Activated T-helper 2 cell treated with anti-CD3 and anti-CD28 coated beads, Interferon-gamma antibody, Interleukin-2, Interleukin-4, amounts not matched to agents 10 μg/mL and 5 μg/mL and 100 μg/mL, durations not matched to agents 14 hours and 24 hours and 36 hours (primary cell): ENCODE data around the gene LGR6. TPM values are rescaled to one million over a fixed set of nuclear protein-coding genes. Genes with fewer than 3 reads are reported as not detected.
"Not testable (repeated sequence)": the region's sequence is repeated elsewhere in the genome, so short reads cannot be mapped to it uniquely, and the experiment has no call there.

Experiments used
- DNase-seq: peaks from one replicate; pipeline ENCODE4 v3.0.0; 2021; ENCODE audit warnings: low spot score
- H3K27ac Mint-ChIP-seq: one replicate; pipeline ENCODE4 v1.8.0; 2021; ENCODE audit warnings: mixed read lengths
- H3K27me3 Mint-ChIP-seq: one replicate; pipeline ENCODE4 v1.8.0; 2021; ENCODE audit warnings: low read depth, mixed read lengths
- H3K36me3 Mint-ChIP-seq: one replicate; pipeline ENCODE4 v1.8.0; 2021; ENCODE audit warnings: low read depth, mixed read lengths
- H3K4me1 Mint-ChIP-seq: one replicate; pipeline ENCODE4 v1.8.0; 2021; ENCODE audit warnings: low read depth, mixed read lengths
- H3K4me3 Mint-ChIP-seq: one replicate; pipeline ENCODE4 v1.8.0; 2021; ENCODE audit warnings: low read depth, mild to moderate bottlenecking, moderate library complexity, mixed read lengths
- H3K9me3 Mint-ChIP-seq: one replicate; pipeline ENCODE4 v1.8.0; 2021; ENCODE audit warnings: mixed read lengths
- intact Hi-C: fragments of 100-400 bp; cut with micrococcal nuclease; formaldehyde crosslinking; loops from one replicate; pipeline ENCODE4 v1.15.1; 2023
- total RNA-seq: library from RNA; stranded (reverse); gene quantifications from 2 replicates; pipeline ENCODE4 v1.2.3, GENCODE V29; 2022

The LGR6 gene
- total RNA-seq, 1 donor from 2014 or later, result not detected

DNA sequence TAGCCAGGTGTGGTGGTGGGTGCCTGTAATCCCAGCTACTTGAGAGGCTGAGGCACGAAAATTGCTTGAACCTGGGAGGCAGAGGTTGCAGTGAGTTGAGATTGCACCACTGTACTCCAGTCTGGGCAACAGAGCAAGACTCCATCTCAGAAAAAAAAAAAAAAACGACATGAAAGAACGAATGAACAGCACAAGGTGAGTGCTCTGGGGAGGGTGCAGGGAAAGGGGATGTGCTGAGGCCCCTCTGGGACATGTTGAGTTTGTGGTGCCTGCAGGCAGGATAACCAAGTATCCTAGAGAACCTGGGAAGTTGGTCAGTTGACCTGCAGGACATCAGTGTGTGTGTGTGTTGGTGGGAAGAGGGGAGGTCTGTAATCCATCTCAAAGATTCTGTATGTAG is 46.6 kb downstream of the LGR6 start:
- H3K27ac Mint-ChIP-seq, H3K4me3 Mint-ChIP-seq, H3K36me3 Mint-ChIP-seq, H3K9me3 Mint-ChIP-seq, H3K4me1 Mint-ChIP-seq, DNase-seq, intact Hi-C loops: not testable (repeated sequence)
- peaks cover 15% of the 10 kb centered on the region for H3K27me3 Mint-ChIP-seq

DNA sequence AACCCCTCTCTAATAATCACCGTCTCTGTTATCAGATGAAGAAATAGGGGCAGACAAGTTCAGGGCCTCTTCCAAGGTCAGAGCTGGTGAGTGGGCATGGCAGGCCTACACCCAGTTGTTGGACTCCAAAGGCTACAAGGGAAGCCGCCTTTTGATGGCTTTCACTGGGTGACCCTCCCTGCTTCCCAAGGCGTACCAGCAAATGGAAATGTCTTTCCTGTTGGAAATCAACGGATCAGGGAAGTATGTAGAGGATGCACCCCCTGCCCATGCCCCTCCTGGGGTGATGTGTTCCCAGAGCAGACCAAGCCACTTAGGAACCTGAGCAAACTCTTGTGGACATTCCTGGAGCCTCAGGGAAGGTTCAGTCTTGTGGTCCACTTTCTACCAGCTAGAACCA is 47.4 kb downstream of the LGR6 start:
- no peak for DNase-seq

DNA sequence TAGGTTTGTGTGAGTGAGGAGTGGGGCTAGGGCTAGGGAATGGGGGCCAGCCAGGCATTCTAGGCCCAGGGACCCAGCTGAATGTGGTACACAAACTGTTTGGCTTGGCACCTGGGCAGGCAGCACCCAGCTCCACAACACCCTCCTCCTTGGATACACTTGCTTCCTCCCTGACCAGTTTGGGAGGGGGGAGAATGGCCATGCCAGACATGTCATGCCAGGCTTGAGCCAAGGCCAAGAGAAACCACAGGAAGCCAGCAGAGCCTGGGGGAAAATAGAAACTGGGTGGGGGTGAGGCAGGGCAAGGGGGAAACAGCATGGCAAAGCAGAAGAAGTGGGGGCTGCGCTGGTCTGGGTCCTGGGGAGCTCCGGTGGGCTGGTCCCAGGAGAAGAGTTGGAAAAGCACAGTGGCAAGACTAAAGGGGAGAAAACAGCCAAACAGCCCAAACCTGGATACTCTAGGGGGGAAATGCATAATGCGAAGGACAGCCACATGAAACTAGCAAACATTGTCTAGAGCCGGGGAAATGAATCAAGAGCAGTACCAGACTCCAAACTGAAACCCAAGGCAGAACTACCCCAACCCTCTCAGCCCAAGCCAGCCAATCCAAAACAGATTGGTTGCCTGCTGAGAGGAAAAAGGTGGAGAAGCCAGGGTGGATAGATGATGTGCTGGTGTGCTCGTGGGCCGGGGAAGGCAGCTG is 47.9 kb downstream of the LGR6 start:
- no peak for DNase-seq
- no peak overlapping the region for H3K27ac Mint-ChIP-seq

More for the DNA sequence above, 47.4 kb downstream of the LGR6 start:
- no peaks in the 10 kb centered on the region for H3K36me3 Mint-ChIP-seq
- peaks cover 3% of the 10 kb centered on the region for H3K4me1 Mint-ChIP-seq
- H3K27ac Mint-ChIP-seq, result no peak overlapping the region
- no peaks in the 10 kb centered on the region for H3K9me3 Mint-ChIP-seq
- intact Hi-C loops, result no loop called here
- H3K27me3 Mint-ChIP-seq, result peaks cover 15% of the 10 kb centered on the region
- no peak overlapping the region for H3K4me3 Mint-ChIP-seq

DNA sequence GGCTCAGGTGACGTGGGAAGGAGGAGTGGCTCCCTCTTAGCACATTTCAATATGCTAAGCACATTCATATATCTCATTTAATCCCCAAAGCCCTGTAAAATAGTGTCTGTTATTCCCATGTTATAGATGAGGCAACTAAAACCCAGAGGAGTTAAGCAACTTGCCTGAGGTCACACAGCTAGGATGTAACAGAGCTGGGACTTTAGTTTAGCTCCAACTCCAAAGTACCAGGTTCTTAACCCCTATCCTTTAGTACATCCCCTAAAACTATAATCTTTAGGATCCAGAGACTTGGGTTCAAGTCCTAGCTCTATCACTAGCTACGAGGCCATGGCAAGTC is 48.5 kb downstream of the LGR6 start:
- Mint-ChIP-seq H3K36me3 (no peaks in the 10 kb centered on the region), H3K4me3 (no peak overlapping the region), H3K27ac (no peak overlapping the region), H3K4me1 (no peaks in the 10 kb centered on the region), H3K9me3 (no peaks in the 10 kb centered on the region), H3K27me3 (peaks cover 11% of the 10 kb centered on the region)
- no peak for DNase-seq
- intact Hi-C loops, result no loop called here

More for the DNA sequence above, 47.9 kb downstream of the LGR6 start:
- intact Hi-C loops, result no loop called here
- Mint-ChIP-seq H3K4me3 (no peak overlapping the region), H3K4me1 (peaks cover under 1% of the 10 kb centered on the region), H3K36me3 (no peaks in the 10 kb centered on the region), H3K9me3 (no peaks in the 10 kb centered on the region), H3K27me3 (peaks cover 11% of the 10 kb centered on the region)

DNA sequence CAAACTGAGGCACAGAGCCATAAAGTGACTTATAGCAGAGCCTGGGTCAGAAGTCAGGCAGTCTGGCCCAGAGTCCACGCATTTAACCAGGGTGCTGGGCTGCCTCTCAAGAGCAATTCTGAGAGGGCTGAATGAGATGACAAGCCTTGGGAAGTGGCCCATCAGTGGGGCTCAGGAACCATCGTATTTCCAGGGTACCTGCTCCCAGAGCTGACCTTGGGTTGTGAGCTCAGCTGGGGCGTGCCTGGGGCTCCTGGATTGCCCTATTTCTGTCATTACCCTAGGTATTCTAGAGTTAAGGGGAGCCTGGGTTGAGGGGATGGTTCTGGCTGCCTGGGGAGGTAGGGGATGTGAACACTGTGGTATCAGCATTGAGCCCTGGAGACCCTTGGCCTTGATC is 49.4 kb downstream of the LGR6 start:
- Mint-ChIP-seq H3K27me3 (peaks cover 11% of the 10 kb centered on the region), H3K36me3 (no peaks in the 10 kb centered on the region), H3K4me3 (no peak overlapping the region), H3K9me3 (no peaks in the 10 kb centered on the region), H3K27ac (no peak overlapping the region), H3K4me1 (no peaks in the 10 kb centered on the region)
- intact Hi-C loops, result no loop called here
- DNase-seq, result no peak

DNA sequence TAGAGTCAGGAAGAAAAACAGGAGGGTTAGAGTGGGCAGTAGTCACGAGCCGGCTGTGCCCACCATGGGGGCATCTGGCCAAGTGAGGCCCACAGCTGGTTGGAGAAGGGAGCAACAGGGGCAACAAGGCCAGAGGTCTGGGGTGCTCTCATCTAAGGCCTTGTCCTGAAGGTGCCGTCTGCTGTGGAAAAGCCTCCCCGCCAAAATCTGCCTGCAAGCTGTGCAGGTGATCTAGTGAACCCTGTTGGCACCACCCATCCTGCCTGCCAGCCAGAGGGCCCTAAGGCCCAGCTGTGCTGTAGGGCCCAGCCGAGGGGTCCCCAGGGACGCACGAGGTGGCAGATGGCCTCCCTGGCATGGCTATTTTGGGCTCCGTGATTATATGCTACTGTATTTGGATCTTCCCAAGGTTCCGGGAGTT is 51.3 kb downstream of the LGR6 start:
- Mint-ChIP-seq H3K9me3 (no peaks in the 10 kb centered on the region), H3K27ac (no peak overlapping the region), H3K4me3 (no peak overlapping the region), H3K27me3 (peaks cover 14% of the 10 kb centered on the region), H3K36me3 (no peaks in the 10 kb centered on the region), H3K4me1 (no peaks in the 10 kb centered on the region)
- no peak for DNase-seq
- intact Hi-C loops, result no loop called here

DNA sequence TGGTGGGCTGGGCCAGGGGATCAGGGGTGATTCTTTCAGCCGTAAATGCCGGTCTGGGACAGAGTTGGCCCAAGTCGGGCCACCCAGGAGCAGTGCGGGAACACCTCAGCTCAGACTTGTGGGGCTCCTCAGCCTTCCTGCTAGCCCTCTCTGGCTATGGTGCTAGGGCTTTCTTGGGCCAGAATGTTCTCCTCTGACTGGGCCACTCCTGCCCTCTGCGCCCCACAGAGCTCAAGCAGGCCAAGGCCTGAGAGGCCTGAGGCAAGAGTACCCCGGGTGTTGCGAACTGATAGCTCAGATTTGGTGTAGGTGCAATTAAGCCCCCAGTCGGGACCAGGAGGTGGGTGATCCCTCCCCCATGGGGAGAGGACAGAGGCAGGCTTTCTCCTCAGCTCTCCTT is 51.8 kb downstream of the LGR6 start:
- H3K4me1 Mint-ChIP-seq, result no peaks in the 10 kb centered on the region
- H3K9me3 Mint-ChIP-seq, result no peaks in the 10 kb centered on the region
- DNase-seq, result no peak

DNA sequence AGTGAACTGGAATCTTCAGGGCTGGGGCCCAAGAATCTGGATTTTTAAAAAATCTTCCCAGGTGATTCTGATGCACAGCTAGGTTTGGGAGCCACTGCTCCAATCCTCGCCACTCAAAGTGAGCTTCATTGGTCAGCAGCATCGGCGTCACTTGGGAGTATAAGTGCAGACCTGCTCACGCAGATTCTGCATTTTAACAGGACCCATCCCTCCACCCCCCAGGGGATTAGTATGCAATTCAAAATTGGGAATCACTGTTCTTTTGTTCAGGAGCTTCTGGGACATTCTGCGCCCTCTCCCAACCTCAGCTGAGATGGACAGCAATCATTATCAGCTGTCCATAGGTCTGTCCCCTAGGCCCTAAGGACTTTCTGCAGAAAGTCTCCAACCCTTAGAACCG is 53.5 kb downstream of the LGR6 start:
- intact Hi-C loops, result no loop called here
- H3K9me3 Mint-ChIP-seq, result no peaks in the 10 kb centered on the region
- H3K4me1 Mint-ChIP-seq, result no peaks in the 10 kb centered on the region
- H3K36me3 Mint-ChIP-seq, result no peaks in the 10 kb centered on the region
- H3K27me3 Mint-ChIP-seq, result peaks cover 10% of the 10 kb centered on the region
- no peak overlapping the region for H3K4me3 Mint-ChIP-seq
- no peak for DNase-seq
- H3K27ac Mint-ChIP-seq, result no peak overlapping the region

More for the DNA sequence above, 51.8 kb downstream of the LGR6 start:
- H3K27me3 Mint-ChIP-seq, result peaks cover 14% of the 10 kb centered on the region
- H3K27ac Mint-ChIP-seq, result no peak overlapping the region
- H3K4me3 Mint-ChIP-seq, result no peak overlapping the region
- intact Hi-C loops, result no loop called here
- no peaks in the 10 kb centered on the region for H3K36me3 Mint-ChIP-seq

DNA sequence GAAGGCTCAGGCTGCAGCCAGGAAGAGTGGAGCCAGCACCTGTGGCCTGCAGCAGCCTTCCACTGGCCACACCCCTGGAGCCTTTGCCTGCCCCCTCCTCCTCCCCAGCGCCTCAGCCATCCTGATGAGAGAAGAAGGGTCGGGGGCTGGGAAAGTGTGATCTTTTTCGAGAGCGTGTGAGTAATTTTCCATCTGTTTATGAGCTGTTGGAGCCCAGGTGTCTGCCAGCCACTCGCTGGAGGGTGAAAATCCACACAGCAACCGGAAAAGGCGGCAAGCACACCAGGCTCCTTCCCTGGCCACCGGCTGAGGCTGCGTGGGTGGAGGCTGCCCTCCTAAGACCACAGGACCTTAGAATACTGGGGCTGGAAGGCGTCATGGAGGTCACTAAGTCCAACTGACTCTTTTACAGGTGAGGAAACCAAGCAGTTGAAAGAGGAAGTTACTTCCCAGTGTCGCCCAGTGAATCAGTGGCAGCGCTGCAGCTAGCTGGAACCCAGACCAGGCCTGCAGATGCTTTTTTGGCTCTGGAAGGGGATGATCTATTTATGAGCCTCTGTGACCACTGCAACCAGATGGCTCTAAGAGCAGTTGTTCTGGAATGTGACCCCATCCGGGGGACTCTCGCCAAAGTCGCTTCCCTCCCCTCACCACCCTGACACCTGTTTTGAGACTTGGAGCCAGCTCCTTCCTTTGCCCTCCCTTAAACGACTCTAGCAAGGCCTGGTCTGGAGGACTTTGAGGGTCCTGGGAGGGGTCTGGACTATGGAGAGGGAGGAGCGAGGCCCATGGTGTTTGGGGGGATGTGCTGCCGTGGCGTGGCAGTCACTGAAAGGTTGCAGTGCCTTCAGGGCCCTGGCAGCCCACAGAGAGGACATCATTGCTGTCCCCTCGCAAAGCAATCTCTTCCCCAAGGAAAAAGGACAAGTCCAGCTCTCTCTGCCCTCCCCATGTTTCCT is 54.5 kb downstream of the LGR6 start:
- Mint-ChIP-seq H3K36me3 (no peaks in the 10 kb centered on the region), H3K4me3 (no peak overlapping the region), H3K4me1 (no peaks in the 10 kb centered on the region), H3K9me3 (no peaks in the 10 kb centered on the region), H3K27ac (no peak overlapping the region), H3K27me3 (peaks cover 12% of the 10 kb centered on the region)
- intact Hi-C loops, result no loop called here
- no peak for DNase-seq

DNA sequence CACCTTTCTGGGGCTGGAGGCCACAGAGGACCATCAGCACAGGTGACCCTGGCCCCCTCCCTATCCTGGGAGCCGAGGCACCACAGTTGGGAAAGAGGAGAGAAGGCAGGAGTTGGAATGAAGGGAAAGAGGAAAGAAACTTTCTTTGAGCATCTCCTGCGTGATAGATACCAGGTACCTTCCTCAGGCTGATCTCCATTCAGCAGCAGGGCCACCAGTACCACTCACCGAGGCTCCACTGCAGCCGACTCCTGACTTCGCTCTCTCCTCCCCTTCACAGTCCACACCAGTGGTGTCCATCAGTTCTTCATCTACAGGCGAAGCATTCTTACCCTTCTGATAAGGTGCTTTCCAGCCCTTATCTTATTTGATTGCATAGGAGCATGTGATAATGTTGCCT is 55.3 kb downstream of the LGR6 start:
- no peak overlapping the region for H3K27ac Mint-ChIP-seq
- intact Hi-C loops, result no loop called here
- H3K4me1 Mint-ChIP-seq, result no peaks in the 10 kb centered on the region
- H3K9me3 Mint-ChIP-seq, result no peaks in the 10 kb centered on the region
- H3K27me3 Mint-ChIP-seq, result peaks cover 12% of the 10 kb centered on the region
- H3K4me3 Mint-ChIP-seq, result no peak overlapping the region
- no peaks in the 10 kb centered on the region for H3K36me3 Mint-ChIP-seq
- no peak for DNase-seq

DNA sequence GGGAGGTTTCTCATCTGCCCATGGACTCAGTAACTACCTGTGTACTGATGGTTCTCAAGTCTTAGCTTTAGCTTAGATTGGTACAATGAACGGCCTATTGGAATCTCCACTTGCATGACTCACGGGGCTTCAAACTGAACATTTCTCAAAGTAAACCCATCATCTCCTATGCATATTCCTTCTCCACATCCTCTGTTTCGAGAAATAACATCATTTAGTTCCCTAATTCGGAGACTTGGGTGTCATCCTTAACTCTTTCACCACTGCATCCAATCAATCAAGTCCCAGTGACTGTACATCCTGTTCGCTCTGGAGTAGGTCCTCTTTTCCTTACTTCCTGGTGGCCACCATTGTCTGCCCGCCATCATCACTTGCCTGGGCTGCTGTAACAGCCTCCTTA is 55.8 kb downstream of the LGR6 start:
- intact Hi-C loops, result no loop called here
- DNase-seq, result no peak
- no peaks in the 10 kb centered on the region for H3K4me1 Mint-ChIP-seq
- peaks cover 12% of the 10 kb centered on the region for H3K27me3 Mint-ChIP-seq
- no peaks in the 10 kb centered on the region for H3K9me3 Mint-ChIP-seq
- no peak overlapping the region for H3K4me3 Mint-ChIP-seq
- H3K27ac Mint-ChIP-seq, result no peak overlapping the region
- H3K36me3 Mint-ChIP-seq, result no peaks in the 10 kb centered on the region

DNA sequence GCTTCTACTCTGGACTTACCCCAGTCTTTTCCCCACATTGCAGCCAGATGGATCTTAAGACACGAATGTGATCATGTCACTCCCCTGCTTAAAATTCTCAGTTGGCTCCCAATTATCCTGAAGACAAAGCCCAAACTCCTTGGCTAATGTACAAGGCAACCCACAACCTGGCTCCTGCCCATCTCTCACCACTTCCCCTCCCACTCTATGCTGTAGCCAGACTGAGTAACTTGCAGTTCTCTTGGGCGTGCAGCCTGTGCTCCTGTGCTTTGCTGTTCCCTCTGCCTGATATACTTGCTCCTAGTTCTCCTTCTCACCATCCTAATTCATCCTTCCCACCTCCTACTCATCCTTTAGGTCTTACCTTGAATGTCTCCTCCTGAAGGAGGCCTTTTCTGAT is 56.2 kb downstream of the LGR6 start:
- intact Hi-C loops, result no loop called here
- no peak for DNase-seq
- Mint-ChIP-seq H3K36me3 (no peaks in the 10 kb centered on the region), H3K27me3 (peaks cover 12% of the 10 kb centered on the region), H3K4me1 (no peaks in the 10 kb centered on the region), H3K4me3 (no peak overlapping the region), H3K9me3 (no peaks in the 10 kb centered on the region), H3K27ac (no peak overlapping the region)

DNA sequence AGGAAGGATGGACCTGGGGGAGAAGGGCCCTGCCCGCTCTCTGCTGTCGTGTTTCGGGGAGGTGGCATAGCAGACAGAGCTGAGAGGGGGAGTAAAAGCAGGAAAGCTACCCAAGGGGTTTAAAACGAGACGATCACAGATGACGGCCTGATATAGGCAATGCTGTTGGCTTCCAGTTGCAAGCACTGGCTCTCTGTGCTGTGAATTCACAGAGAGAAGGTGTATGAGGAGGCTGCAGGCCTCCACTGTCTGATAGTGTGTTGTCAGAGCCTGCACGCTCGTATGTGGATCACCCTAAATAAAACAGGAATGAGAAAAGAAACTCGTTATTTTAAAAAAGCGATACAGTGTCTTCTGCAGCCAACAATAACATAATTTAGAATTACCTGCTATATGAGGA is 57.4 kb downstream of the LGR6 start:
- Mint-ChIP-seq H3K4me3 (no peak overlapping the region), H3K4me1 (no peaks in the 10 kb centered on the region), H3K27me3 (peaks cover 12% of the 10 kb centered on the region), H3K27ac (no peak overlapping the region), H3K9me3 (no peaks in the 10 kb centered on the region), H3K36me3 (no peaks in the 10 kb centered on the region)
- no peak for DNase-seq
- intact Hi-C loops, result no loop called here
